GM12878 (cell line): ENCODE data around the gene FREM3. TPM values are rescaled to one million over a fixed set of nuclear protein-coding genes. Genes with fewer than 3 reads are reported as not detected.

ENCODE experiments used
- ATAC-seq: fragments of 200-7000 bp; cut with Tn5 transposase; 3 replicates; pipeline ENCODE4 v1.9.1; 2020; ENCODE audit warnings: mild to moderate bottlenecking, moderate library complexity
- BruUV-seq: library from RNA; stranded (reverse); fragments of 400-500 nt; replicated peaks from 2 replicates; lab custom pipeline; 2021; lab: Mats Ljungman, UMichigan
- CTCF ChIA-PET: fragments of 300-600 bp; sonication (Branson Sonifier 250); formaldehyde crosslinking; extraction: SDS; loops from one replicate; lab custom pipeline; 2021; ENCODE audit warnings: inconsistent platforms; lab: Yijun Ruan, JAX
- POLR2A ChIA-PET: fragments of 350-600 bp; formaldehyde crosslinking; extraction: SDS; loops from one replicate; lab custom pipeline; 2021; ENCODE audit warnings: inconsistent platforms; lab: Charles Lee
- RAD21 ChIA-PET: fragments of 300-600 bp; sonication (Branson Sonifier 250); formaldehyde crosslinking; loops from one replicate; lab custom pipeline; 2023; ENCODE audit warnings: antibody characterized with exemption; ENCODE audit not compliant: unreplicated experiment; lab: Charles Lee
- SMC1A ChIA-PET: fragments of 300-600 bp; sonication (Branson Sonifier 250); formaldehyde crosslinking; loops from one replicate; lab custom pipeline; 2023; ENCODE audit not compliant: unreplicated experiment, uncharacterized antibody; lab: Charles Lee
- DNase-seq: peaks from one replicate; pipeline ENCODE4 v3.0.0-alpha.2; 2011; ENCODE audit warnings: low read depth, low spot score
- FAIRE-seq: peaks from 3 replicates; lab custom pipeline; 2011; peaks lifted over from hg19 to GRCh38; lab: Jason Lieb, UNC
- H2AFZ ChIP-seq: 2 replicates; pipeline ENCODE4 v1.6.0; 2011; ENCODE audit warnings: low read depth, low read length, control low read depth; ENCODE audit not compliant: control insufficient read depth
- H3K27ac ChIP-seq: 2 replicates; pipeline ENCODE4 v1.5.1; 2011; ENCODE audit warnings: control low read depth; ENCODE audit not compliant: control insufficient read depth, insufficient read depth
- H3K27me3 ChIP-seq, 2 experiments: replicated peaks in 1 of 2; 2 replicates each; pipeline versions ENCODE4 v1.6.0 to v1.6.1; 2011; ENCODE audit warnings: low read length in 1 of 2; ENCODE audit not compliant: control insufficient read depth in 2 of 2, insufficient read depth in 2 of 2
- H3K36me3 ChIP-seq, 2 experiments: 2 replicates each; pipeline ENCODE4 v1.5.1; 2011; ENCODE audit warnings: low read length in 1 of 2; ENCODE audit not compliant: control insufficient read depth in 2 of 2, insufficient read depth in 2 of 2
- H3K4me1 ChIP-seq: 2 replicates; pipeline ENCODE4 v1.6.1; 2011; ENCODE audit warnings: mild to moderate bottlenecking, low read length, moderate library complexity, mixed read lengths; ENCODE audit not compliant: control insufficient read depth, insufficient read depth
- H3K4me2 ChIP-seq: 2 replicates; pipeline ENCODE4 v1.6.0; 2011; ENCODE audit warnings: control low read depth; ENCODE audit not compliant: control insufficient read depth, insufficient read depth
- H3K4me3 ChIP-seq: fragments of 200-600 bp; sonication (generic); 2 replicates; pipeline ENCODE4 v1.5.1; 2016
- H3K79me2 ChIP-seq: 2 replicates; pipeline ENCODE4 v1.6.0; 2011; ENCODE audit warnings: low read length; ENCODE audit not compliant: control insufficient read depth, insufficient read depth
- H3K9ac ChIP-seq: 2 replicates; pipeline ENCODE4 v1.8.0; 2011; ENCODE audit warnings: low read length, control low read depth, mixed read lengths; ENCODE audit not compliant: control insufficient read depth, insufficient read depth
- H3K9me3 ChIP-seq: replicated peaks from 3 replicates; pipeline ENCODE4 v1.5.1; 2011; ENCODE audit warnings: mild to moderate bottlenecking, low read length; ENCODE audit not compliant: control insufficient read depth, insufficient read depth
- H4K20me1 ChIP-seq: 2 replicates; pipeline ENCODE4 v1.6.0; 2011; ENCODE audit not compliant: control insufficient read depth, insufficient read depth
- MLLT1 ChIP-seq: fragments of 450-650 bp; IDR thresholded peaks from 2 replicates; pipeline ENCODE4 v1.6.1; 2016; ENCODE audit warnings: mild to moderate bottlenecking
- ZNF274 ChIP-seq: IDR thresholded peaks from one replicate; pipeline ENCODE4 v1.8.0; 2011; ENCODE audit not compliant: insufficient read length, insufficient read depth
- WGBS: methylation state at CpG from one replicate; pipeline ENCODE4 v1.1.6; 2016; ENCODE audit warnings: low lambda C conversion rate; ENCODE audit not compliant: insufficient replicate concordance, insufficient coverage; ENCODE audit errors: missing lambda C conversion rate; 5-methylcytosine and 5-hydroxymethylcytosine counted together
- in situ Hi-C: fragments of 300-500 bp; cut with MboI; formaldehyde crosslinking; loops from 9 replicates; pipeline ENCODE4 v1.14.3; 2018; ENCODE audit warnings: mixed read lengths
- intact Hi-C: fragments of 100-400 bp; cut with micrococcal nuclease; formaldehyde crosslinking; loops from one replicate; pipeline ENCODE4 v1.14.2; 2022; ENCODE audit not compliant: unreplicated experiment
- polyA plus RNA-seq, 11 experiments: library from polyadenylated mRNA; depleted of rRNA in 4 of 11; unstranded in 6 of 11; stranded (reverse) in 5 of 11; fragments of >200 nt; fragmentation: Nextera tagmentation in 4 of 11; fragmentation: Illumina TruSeq in 1 of 11; extraction: Ambion mirVana in 4 of 11; extraction: Trizol in 1 of 11; gene quantifications; 1 replicate in 1 of 11; 2 replicates in 10 of 11; pipeline versions ENCODE4 v1.2.1 to v1.2.3, GENCODE V29; 2011 to 2016; ENCODE audit warnings: inconsistent platforms in 2 of 11, missing spikeins in 2 of 11, low read depth in 1 of 11
- total RNA-seq, 4 experiments: library from RNA; depleted of rRNA in 3 of 4; stranded (reverse); fragments of >200 nt in 3 of 4; fragmentation: Illumina TruSeq in 1 of 4; extraction: Trizol in 1 of 4; gene quantifications; 2 replicates each; pipeline versions ENCODE4 v1.2.1 to v1.2.3, GENCODE V29; 2013 to 2021

FREM3 gene
- total and polyA plus RNA-seq, 10 of the 15 experiments (the other 5 are each of a cell fraction or from before 2014, with no cell fraction given), result not detected

- ChIA-PET RAD21 (interaction anchor here (1.1 to 2.1 kb wide), 2 partner anchors 182 to 421 kb away, joined by 4 to 7 read pairs; no protein-coding TSS in a partner anchor), CTCF (interaction anchor here (0.8 to 2.3 kb wide), 8 partner anchors 8 to 222 kb away, joined by 3 to 17 read pairs (median 4); no protein-coding TSS in a partner anchor), POLR2A (interaction anchor here (0.6 kb wide), 1 partner anchor 237 kb away, joined by 3 read pairs; no protein-coding TSS in a partner anchor), SMC1A (interaction anchor here (1.7 kb wide), 1 partner anchor 12 kb away, joined by 5 read pairs; no protein-coding TSS in a partner anchor)
- H3K27ac ChIP-seq, result no peak overlapping the region
- no peaks in the 10 kb centered on the region for H3K27me3 ChIP-seq
- H3K4me3 ChIP-seq, result peak overlapping the region; percentile 62; the same call in 1 of the 2 replicates
- DNase-seq (no peak), FAIRE-seq (no peak), ATAC-seq (no peak)
- peak overlapping the region; percentile 93 for H2AFZ ChIP-seq
- H3K9me3 ChIP-seq, result no peaks in the 10 kb centered on the region
- H3K79me2 ChIP-seq, result no peaks in the 10 kb centered on the region
- peak overlapping the region; percentile 66; the same call in 1 of the 2 replicates for H3K9ac ChIP-seq
- WGBS, result 87% methylated on average over 17 of the region's 17 CpGs
- H3K4me2 ChIP-seq, result peak overlapping the region; percentile 99
- TF ChIP-seq MLLT1 (0 out of 2 replicates have a peak, but pooled peaks have one; percentile 34), ZNF274 (no peak)
- no peaks in the 10 kb centered on the region; a peak in 2 of 4 replicates for H3K36me3 ChIP-seq
- no peaks in the 10 kb centered on the region for H4K20me1 ChIP-seq
- no TSS peak for BruUV-seq
- intact Hi-C loops, result loop anchor here (2.0 to 10.0 kb wide), 3 partner anchors 213 to 585 kb away; partner anchors contain the start of gene GYPA
- H3K4me1 ChIP-seq, result peaks cover 14% of the 10 kb centered on the region
- in situ Hi-C loops, result loop anchor here (25.0 kb wide), 1 partner anchor 353 kb away; the partner anchor contains the start of gene GYPE
Observed at GRCh38 chr4:143559757-143560147, 140.7 kb downstream of the FREM3 start.
